Tibial artery (tissue), 4 donors: ENCODE measurements around the gene SMPD3.

ENCODE experiments used
- DNase-seq, 2 donors: peaks; one replicate each; pipeline ENCODE4 v3.0.0-alpha.2; 2019
- H3K27ac ChIP-seq, 2 donors: fragments of 200-600 bp; sonication (generic) in 1 of 2; 1 replicate in 1 of 2; 2 replicates in 1 of 2; pipeline ENCODE4 v1.5.1; 2018 to 2019; ENCODE audit warnings: mild to moderate bottlenecking in 1 of 2
- H3K27me3 ChIP-seq, 2 donors: fragments of 200-600 bp; sonication (generic) in 1 of 2; one replicate each; pipeline versions ENCODE4 v1.5.1 to v1.6.0; 2016 to 2019
- H3K36me3 ChIP-seq, 3 donors: fragments of 200-600 bp; sonication (generic) in 2 of 3; one replicate each; pipeline ENCODE4 v1.5.1; 2016 to 2019; ENCODE audit warnings: mild to moderate bottlenecking in 2 of 3
- H3K4me1 ChIP-seq, 4 donors: fragments of 200-600 bp; sonication (generic) in 2 of 4; 1 replicate in 3 of 4; 2 replicates in 1 of 4; pipeline ENCODE4 v1.5.1; 2016 to 2019
- H3K4me3 ChIP-seq, 2 donors: fragments of 200-600 bp; sonication (generic) in 1 of 2; 1 replicate in 1 of 2; 2 replicates in 1 of 2; pipeline ENCODE4 v1.5.1; 2018 to 2019; ENCODE audit warnings: mild to moderate bottlenecking in 2 of 2
- H3K9me3 ChIP-seq, 3 donors: fragments of 200-600 bp; sonication (generic) in 1 of 3; one replicate each; pipeline ENCODE4 v1.5.1; 2016 to 2019
- intact Hi-C: fragments of 100-400 bp; cut with DNase I; formaldehyde crosslinking; loops from one replicate; pipeline ENCODE4 v1.15.0; 2023; ENCODE audit warnings: low total_unique reads
- TF ChIP-seq, protein P1 (sequence below), 2 experiments: fragments of 200-600 bp in 1 of 2; fragments of 450-650 bp in 1 of 2; IDR thresholded peaks; one replicate each; pipeline ENCODE4 v1.5.1; 2017 to 2019; ENCODE audit warnings: antibody characterized with exemption in 2 of 2, mild to moderate bottlenecking in 1 of 2, moderate library complexity in 1 of 2

Gene SMPD3

DNA sequence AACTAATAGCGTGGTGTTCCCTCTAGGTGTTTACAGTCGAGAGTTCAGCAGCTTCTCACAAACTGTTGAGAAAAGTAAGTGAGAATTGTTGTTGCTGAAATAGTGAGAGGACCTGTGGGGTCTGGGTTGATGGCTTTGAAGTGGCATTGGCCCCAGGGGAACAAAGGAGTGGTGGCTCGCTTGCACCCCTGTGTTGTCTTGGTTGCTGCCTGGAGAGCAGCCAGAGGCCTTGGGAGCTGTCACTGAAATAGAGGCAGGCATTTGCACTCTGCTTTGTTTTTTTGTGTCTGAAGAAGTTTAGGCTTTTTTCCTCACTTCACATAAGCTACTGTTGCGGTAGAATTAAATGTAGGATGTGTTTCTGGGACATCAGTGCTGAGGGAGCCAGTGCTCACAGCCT, 100.7 kb downstream of the SMPD3 start:
- Histone ChIP-seq H3K4me3 (no peak overlapping the region), H3K27me3 (no peaks in the 10 kb centered on the region), H3K4me1 (no peaks in the 10 kb centered on the region), H3K36me3 (peaks cover 55 to 91% (median 84%) of the 10 kb centered on the region in 3 donors), H3K9me3 (no peaks in the 10 kb centered on the region), H3K27ac (no peak overlapping the region)
- intact Hi-C loops = no loop called here
- TF ChIP-seq, protein P1, sequence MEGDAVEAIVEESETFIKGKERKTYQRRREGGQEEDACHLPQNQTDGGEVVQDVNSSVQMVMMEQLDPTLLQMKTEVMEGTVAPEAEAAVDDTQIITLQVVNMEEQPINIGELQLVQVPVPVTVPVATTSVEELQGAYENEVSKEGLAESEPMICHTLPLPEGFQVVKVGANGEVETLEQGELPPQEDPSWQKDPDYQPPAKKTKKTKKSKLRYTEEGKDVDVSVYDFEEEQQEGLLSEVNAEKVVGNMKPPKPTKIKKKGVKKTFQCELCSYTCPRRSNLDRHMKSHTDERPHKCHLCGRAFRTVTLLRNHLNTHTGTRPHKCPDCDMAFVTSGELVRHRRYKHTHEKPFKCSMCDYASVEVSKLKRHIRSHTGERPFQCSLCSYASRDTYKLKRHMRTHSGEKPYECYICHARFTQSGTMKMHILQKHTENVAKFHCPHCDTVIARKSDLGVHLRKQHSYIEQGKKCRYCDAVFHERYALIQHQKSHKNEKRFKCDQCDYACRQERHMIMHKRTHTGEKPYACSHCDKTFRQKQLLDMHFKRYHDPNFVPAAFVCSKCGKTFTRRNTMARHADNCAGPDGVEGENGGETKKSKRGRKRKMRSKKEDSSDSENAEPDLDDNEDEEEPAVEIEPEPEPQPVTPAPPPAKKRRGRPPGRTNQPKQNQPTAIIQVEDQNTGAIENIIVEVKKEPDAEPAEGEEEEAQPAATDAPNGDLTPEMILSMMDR (IDR thresholded peaks at IDR 0.05) = no peak
- no peak for DNase-seq

DNA sequence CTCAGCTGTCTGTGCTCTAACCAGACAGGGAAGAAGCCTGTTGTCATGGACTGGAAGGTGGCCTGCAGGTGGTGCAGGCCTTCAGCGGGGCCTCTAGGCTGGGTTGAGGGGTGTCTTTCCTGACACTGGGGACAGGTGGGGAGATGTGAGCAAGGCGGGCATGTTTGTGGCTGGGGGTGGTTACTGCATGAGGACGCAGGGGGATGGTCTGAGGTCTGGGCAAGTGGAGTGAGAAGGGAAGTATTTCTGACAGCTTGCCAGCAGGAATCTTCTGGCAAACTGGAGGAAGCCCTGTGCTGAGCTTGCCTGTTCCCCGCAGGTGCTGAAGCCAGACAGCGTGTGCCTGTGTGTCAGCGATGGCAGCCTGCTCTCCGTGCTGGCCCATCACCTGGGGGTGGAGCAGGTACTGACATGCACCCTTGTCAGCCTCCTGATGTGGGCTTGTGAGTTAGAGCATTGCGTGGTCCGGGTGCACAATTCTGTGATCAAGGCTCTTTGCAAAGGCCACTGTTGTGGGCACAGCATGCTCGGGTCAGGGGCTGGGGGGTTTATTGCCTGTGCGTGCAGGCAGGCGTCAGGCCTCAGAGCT, 101.3 kb downstream of the SMPD3 start:
- Histone ChIP-seq H3K9me3 (no peaks in the 10 kb centered on the region), H3K4me1 (no peaks in the 10 kb centered on the region), H3K27ac (no peak overlapping the region), H3K36me3 (peaks cover 56 to 91% (median 83%) of the 10 kb centered on the region in 3 donors), H3K4me3 (no peak overlapping the region), H3K27me3 (no peaks in the 10 kb centered on the region)
- TF ChIP-seq, protein P1 (IDR thresholded peaks at IDR 0.05) = no peak
- intact Hi-C loops = no loop called here
- no peak for DNase-seq

DNA sequence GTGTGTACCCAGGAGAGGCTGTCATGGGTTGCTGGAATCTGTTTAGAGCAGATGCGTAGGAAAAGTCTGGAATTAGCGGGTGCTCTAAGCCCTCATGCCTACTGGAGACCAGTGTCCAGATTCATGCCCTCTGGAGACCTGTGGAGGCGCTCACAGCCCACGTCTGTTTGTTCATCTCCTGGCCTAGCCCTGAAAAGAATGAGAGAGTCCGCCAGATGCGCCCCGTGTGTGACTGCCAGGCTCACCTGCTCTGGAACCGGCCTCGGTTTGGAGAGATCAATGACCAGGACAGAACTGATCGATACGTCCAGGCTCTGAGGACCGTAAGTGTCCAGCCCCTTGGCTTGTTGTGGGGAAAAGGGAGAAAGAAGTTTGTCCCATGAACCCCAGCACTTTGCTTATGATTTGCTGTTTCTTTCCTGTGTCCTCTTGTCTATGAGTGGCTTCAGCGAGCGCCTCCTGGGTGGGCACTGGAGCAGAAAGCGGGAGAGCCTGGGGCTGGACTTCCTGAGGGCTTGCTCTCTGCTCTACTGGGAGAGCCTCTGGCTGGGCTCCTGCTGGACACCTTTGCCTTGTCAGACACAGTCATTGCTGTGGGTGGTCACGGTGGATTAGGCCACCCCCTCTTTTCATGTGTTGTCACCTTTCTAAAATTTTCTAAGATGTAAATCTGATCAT, 102.2 kb downstream of the SMPD3 start:
- no peaks in the 10 kb centered on the region for H3K27me3 ChIP-seq
- no peaks in the 10 kb centered on the region for H3K4me1 ChIP-seq
- no peak for DNase-seq
- TF ChIP-seq, protein P1 (IDR thresholded peaks at IDR 0.05) = no peak
- H3K4me3 ChIP-seq = no peak overlapping the region
- H3K36me3 ChIP-seq = peaks cover 57 to 91% (median 83%) of the 10 kb centered on the region in 3 donors
- H3K27ac ChIP-seq = no peak overlapping the region
- no peaks in the 10 kb centered on the region for H3K9me3 ChIP-seq
- intact Hi-C loops = no loop called here

DNA sequence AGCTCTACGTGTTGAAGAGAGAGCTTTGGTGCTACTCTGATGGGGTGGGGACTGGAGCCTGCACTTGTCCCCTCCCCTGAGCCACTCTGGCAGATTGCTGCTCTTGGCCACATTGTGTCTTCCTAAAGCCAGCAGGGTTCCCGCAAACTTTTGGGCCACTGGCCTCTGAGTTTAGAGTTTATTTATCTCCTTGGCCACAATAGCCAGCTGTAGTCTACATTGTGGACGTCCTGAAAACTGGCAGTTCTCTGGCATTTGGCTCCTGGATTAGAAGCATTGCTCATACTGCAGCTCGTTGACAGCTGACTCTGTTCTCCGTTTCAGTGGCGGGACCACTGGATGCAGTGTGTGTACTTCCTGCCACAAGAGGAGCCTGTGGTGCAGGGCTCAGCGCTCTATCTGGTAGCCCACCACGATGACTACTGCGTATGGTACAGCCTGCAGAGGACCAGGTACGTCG, 102.9 kb downstream of the SMPD3 start:
- Histone ChIP-seq H3K4me1 (no peaks in the 10 kb centered on the region), H3K9me3 (no peaks in the 10 kb centered on the region), H3K27ac (no peak overlapping the region), H3K27me3 (no peaks in the 10 kb centered on the region), H3K4me3 (no peak overlapping the region), H3K36me3 (peaks cover 63 to 91% (median 83%) of the 10 kb centered on the region in 3 donors)
- DNase-seq = no peak
- TF ChIP-seq, protein P1 (IDR thresholded peaks at IDR 0.05) = no peak
- intact Hi-C loops = no loop called here

DNA sequence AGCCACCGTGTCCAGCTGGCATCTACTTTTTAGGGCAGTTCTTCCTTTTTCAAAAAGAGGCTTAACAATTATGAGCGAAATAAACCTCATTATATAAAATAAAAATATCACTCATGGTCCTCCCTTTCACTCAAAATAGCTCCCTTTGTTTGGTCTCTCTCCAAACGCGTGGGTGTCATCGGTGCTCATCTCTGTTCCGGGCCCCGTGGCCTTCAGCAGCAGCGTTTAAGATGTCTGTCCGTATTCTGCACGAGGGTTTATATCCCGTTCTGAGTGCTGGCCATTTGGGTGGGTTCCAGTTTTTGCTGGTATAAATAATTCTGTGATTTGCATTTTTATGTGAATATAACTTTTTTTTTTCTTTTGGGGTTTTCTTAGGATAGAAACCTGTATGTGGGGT, 104.1 kb downstream of the SMPD3 start:
- TF ChIP-seq, protein P1 (IDR thresholded peaks at IDR 0.05) = no peak
- DNase-seq = no peak
- Histone ChIP-seq H3K27me3 (no peaks in the 10 kb centered on the region), H3K4me3 (no peak overlapping the region), H3K36me3 (peaks cover 74 to 91% (median 84%) of the 10 kb centered on the region in 3 donors), H3K4me1 (no peaks in the 10 kb centered on the region), H3K9me3 (no peaks in the 10 kb centered on the region), H3K27ac (no peak overlapping the region)
- intact Hi-C loops = no loop called here
